Renal pelvis (tissue), 4 donors: ENCODE measurements around the gene KCTD21. TPM values are rescaled to one million over a fixed set of nuclear protein-coding genes. Genes with fewer than 3 reads are reported as not detected.

ENCODE experiments used
- DNase-seq: peaks from one replicate; pipeline ENCODE4 v3.0.0-alpha.2; 2013
- polyA plus RNA-seq, 3 donors: library from polyadenylated mRNA; unstranded; fragments of 120-200 nt; gene quantifications; one replicate each; pipeline ENCODE4 v1.2.1, GENCODE V29; 2013; ENCODE audit not compliant: insufficient read length in 3 of 3

Gene KCTD21
- polyA plus RNA-seq, 3 donors, result 8.0 to 9.8 (median 9.3) TPM

DNA sequence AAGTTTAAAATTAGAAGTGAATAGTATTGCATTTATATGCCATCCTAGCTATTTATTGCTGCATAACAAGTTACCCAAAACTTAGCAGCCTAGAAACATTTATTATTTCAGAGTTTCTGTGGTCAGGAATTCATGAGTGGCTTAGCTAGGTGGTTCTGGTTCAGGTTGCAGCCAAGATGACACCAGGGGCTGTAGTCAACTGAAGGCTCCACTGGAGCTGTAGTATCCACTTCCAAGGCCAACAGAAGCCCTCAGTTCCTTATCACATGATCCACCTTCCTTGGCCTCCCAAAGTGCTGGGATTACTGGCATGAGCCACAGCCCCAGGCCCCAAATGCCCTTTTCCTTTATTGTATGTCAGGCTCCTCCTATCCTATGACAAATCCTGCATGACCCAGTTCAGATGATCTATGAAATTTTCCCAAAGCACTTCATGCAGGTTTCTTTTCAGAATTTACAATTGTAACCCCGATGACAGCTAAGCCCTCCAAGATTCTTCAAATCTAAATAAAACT is 42.9 kb downstream of the KCTD21 start:
- no peak for DNase-seq

GRCh38 chr11:78140392-78141077 is 47.9 kb downstream of the KCTD21 start:
- no peak for DNase-seq

GRCh38 chr11:78139422-78140391 is 48.7 kb downstream of the KCTD21 start, which contains the start of gene ALG8:
Gene ALG8, minus strand, starts transcription at chr11:78139626. Its CDS starts 38 bp downstream, at chr11:78139588.
- peak; percentile 96 for DNase-seq

GRCh38 chr11:78138694-78139421 is 49.6 kb downstream of the KCTD21 start:
- DNase-seq, result no peak

- DNase-seq, result no peak
Measured at GRCh38 chr11:78138291-78138690, 50.1 kb downstream of the KCTD21 start.

GRCh38 chr11:78132475-78132874 is 56.0 kb downstream of the KCTD21 start:
- DNase-seq, result no peak

GRCh38 chr11:78131956-78132355 is 56.5 kb downstream of the KCTD21 start:
- no peak for DNase-seq

DNA sequence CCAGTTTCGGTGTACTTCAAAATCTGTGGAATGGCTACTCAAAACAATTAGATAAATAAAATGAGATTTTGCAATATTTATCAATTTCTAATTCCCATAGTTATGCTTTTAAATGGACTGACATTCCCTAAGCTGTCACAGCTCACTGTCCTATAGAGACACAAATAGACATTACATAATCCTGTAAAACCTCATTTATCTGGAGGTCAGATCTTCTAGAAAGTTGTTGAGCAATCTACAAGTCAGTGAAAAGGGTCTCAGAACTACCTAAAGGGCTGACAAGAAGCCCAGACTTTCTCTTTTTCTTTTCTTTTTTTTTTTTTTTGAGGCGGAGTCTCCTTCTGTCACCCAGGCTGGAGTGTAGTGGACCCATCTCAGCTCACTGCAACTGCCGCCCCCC is 61.0 kb downstream of the KCTD21 start:
- DNase-seq, result no peak

Other genes with a start within 250 kb of the KCTD21 start
- 10 to 100 TPM; 41.2 to 48.2 (median 45.7) TPM for gene INTS4, start 194.0 kb downstream of the KCTD21 start, polyA plus RNA-seq
- 10 to 100 TPM; 11.4 to 16.0 (median 14.7) TPM for gene KCTD14, start 165.3 kb downstream of the KCTD21 start, polyA plus RNA-seq
- under 1 TPM; 0.14 to 0.33 (median 0.21) TPM for gene THRSP, start 124.8 kb downstream of the KCTD21 start, polyA plus RNA-seq
- 100 to 1,000 TPM; 165 to 174 (median 168) TPM for gene NDUFC2, start 108.8 kb downstream of the KCTD21 start, polyA plus RNA-seq
- 10 to 100 TPM; 62.2 to 77.9 (median 62.8) TPM for gene ALG8, start 49.0 kb downstream of the KCTD21 start, polyA plus RNA-seq
- gene USP35, start 293 bp upstream of the KCTD21 start, polyA plus RNA-seq, result 1 to 10 TPM; 5.4 to 6.3 (median 5.8) TPM
- 10 to 100 TPM; 17.1 to 19.8 (median 17.8) TPM for gene GAB2, start 229.2 kb upstream of the KCTD21 start, polyA plus RNA-seq